CD4-positive, alpha-beta T cell treated with Interleukin-6 for 4 hours (primary cell): ENCODE data around the gene ALDH1A2.

Source experiments
- DNase-seq: peaks from one replicate; pipeline ENCODE4 v3.0.0-alpha.2; 2020; ENCODE audit warnings: mixed read lengths

Gene ALDH1A2

GRCh38 chr15:57941816-57942215, 123.7 kb downstream of the ALDH1A2 start:
- no peak for DNase-seq

DNA sequence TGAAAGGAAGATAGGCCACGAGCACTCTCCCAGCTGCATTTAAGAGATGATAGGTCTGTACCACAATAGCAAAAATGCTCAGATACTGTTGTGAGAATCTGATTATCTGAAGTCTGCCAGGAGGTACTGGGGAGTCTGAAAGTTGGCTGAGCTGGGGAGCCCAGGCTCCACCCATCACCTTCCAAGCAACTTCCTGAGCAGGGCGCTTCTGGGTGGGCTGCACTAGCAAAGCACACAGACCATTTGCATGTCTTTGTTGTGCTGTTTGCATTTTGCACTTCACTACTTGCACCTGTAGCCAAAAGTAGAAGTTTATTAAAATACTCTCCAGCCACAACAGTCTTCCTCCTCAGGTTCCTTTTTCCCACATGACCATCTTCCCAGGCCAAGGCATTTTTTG, 133.2 kb downstream of the ALDH1A2 start:
- no peak for DNase-seq

- DNase-seq: no peak
These were observed 133.9 kb downstream of the ALDH1A2 start for GRCh38 chr15:57931570-57931969.

DNA sequence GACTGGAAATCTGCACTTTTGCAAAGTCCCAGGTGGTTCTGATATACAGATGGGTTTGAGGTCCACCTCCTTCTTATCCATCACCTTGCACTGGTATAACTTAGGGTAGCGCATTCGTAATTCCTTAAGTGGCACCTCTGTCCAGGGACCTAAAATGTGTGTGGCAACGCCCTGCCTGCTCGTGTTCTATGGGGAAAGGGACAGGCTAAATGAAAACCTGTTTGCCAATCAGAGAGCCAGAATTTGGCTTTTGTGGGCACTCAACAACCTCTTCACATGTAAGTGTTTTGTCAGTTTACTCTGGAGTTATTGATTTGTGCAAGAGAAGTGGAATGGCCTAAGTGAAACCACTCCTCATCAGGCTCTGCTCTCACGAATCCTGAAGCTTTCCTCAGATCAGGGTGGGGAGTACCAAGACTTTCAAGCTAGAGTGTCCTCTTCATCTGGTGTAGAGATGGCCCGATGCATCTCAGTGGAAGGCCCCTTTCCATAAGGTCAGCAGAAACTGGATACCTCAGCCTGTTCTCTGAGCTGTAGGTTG, 138.3 kb downstream of the ALDH1A2 start:
- no peak for DNase-seq

DNA sequence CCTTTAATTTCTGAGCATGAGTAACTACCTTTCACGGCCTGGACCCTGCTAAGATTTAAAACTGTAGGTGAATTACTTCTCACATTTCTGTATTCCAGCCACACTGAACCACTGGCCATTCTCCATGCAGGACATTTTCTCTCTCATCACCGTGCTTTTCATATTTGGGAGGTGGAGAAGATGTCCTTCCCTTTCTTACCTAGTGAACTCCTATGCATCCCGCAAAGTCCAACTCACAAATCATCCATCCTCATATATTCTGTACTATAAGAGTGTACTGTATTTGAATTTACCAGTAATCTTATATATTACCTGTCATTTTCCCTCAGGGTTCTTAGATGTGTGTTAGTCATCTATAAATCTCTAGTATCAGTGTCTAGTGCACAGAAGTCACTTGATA, 139.9 kb downstream of the ALDH1A2 start:
- DNase-seq: no peak

DNA sequence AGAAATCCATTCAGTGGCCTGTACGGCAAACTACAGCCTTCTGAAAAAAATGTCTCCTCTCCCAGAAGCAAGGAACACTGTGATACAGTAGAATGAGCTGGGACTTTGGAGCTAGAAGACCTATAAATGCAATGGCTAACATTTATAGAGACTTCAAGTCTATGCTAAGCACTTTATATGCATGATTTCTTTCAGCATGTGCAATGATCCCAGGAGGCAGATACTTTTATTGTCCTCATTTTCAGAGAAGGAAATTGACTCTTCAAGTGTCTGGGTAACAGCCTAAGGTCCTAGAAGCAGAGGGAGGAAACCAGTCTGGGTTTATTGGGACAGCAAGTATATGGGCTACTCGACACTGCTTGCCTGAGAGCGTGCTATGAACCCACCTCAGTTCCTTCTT, 140.9 kb downstream of the ALDH1A2 start:
- DNase-seq: no peak

DNA sequence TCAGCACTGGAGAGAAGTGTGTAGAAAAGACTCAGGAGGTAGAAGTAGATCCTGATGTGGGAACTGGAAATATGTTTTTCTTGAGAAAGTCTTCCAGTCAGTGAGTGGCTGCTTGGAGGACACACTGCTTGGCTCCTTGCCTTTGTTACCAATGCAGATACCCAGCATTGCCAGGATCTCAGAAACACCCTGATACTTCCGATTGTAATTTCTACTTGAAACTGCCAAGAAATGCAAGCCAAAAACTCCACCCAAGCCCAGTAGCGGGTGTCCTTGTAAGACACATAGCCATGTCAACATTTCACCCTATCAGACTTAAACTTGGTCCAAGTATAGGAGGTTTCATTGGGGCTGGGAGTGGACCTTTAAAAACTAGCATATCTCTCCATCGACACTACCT, 141.8 kb downstream of the ALDH1A2 start:
- no peak for DNase-seq

- no peak for DNase-seq
These were observed 142.2 kb downstream of the ALDH1A2 start for GRCh38 chr15:57923306-57923705.

GRCh38 chr15:57922776-57923175, 142.7 kb downstream of the ALDH1A2 start:
- DNase-seq: no peak

GRCh38 chr15:57921371-57921770, 144.1 kb downstream of the ALDH1A2 start:
- no peak for DNase-seq

DNA sequence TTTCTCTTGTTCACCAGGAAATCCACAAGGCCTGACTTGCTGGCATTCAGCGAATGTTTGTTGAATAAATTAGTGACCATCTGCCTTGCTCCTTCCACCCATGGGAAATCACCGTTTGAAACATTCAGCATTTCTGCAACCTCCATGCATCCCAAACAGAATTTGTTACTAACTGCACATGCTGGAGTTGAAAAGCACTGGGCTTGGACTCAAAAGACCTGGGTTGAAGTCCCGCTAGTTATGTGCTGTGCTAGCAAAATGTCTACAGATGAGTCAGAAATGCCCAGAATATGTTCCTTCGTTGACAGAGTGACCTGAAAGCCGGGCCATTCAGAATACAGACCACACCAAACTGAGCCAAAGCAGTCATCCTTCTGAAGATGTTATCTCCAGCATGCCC, 144.6 kb downstream of the ALDH1A2 start:
- DNase-seq: no peak

DNA sequence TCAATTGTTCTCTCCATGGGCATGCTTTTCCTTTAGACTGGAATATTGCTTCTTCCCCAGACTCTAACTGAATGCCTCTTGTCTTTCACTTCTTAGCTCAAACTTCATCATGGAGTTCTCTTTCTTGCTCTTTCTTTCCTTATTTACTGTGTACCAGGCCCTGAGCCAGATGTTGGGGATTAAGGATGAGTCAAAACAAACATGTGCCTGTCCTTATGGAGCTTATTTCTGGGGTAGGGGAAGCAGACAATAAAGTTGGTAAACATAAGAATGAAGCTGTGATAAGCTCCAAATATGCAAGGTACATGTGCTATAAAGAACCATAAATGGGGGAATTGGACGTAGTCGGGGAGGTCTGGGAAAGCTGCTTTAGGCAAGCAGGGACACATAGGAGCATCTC, 145.8 kb downstream of the ALDH1A2 start:
- DNase-seq: no peak

DNA sequence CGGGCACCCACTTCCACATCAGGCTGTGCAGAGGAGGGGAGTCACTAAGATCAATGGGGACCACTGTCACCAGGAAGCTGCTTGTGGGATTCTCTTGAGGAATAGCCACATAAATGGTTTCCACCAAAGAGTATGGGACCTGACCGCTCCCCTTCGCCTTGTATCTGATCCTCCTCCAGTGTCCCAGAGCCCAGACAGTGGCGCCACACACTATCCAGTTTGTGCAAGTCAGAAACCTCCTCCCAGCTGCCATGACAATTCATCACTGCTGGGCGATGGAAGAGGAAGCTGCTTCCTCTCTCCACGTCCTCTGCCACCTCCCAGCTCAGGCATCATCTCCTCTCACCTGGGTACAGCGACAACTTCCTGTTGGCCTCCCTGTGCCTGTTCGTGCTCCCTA, 147.5 kb downstream of the ALDH1A2 start:
- no peak for DNase-seq

DNA sequence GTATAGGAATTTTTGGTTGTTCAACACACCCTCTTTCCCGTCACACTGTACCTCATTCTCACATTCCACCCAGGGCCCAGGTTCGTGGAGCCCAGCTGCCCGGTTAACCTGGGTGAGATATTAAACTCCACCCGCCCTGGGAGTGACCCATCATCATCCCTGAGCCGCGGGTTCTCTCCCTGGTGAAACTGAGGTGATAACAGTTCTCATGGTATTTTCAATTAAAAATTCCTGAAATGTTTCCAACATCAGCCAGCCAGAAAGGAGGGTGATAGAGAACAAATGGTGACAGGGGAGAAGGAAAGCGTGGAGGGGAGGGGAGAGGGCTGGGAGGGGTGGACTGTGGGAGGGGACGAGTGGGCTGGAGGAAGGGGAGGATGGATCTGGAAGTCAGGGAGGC, 148.8 kb downstream of the ALDH1A2 start:
- no peak for DNase-seq

GRCh38 chr15:57915827-57916531, 149.5 kb downstream of the ALDH1A2 start:
- no peak for DNase-seq

DNA sequence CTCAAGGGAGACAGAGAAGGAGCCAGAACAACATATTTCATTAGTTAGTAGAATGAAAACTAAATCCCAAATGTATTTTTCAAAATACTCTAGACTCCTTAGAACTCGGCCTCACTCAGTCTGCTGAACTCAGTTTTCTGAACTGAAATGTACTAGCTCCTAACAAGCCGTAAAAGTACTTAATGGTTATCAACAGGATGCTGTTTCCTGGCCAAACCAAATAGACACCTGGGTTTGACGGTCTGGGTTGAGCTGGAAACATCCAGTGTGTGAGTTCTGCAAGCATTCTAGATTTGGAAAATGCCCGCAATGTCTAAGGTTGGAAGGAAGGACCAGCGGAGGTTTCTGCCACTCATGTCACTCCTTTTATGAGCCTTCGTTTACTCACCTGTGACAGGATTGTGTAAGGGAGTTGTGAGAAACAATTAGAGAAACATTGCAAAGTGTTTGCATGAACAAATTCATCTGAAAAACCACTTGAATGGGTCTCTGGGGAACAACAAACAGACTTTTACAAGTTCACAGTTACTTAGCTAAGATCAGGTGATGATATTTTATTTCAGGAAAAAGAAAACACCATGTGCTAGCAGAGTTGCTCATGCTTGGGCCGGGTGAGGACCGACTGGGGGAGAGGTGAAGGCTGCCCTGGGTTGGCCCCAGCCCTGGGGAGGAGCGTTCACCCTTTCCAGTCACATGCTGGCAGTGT, 151.0 kb downstream of the ALDH1A2 start:
- no peak for DNase-seq

- no peak for DNase-seq
These were observed 154.3 kb downstream of the ALDH1A2 start for GRCh38 chr15:57911247-57911646.

- no peak for DNase-seq
These were observed 154.8 kb downstream of the ALDH1A2 start for GRCh38 chr15:57910672-57911071.

DNA sequence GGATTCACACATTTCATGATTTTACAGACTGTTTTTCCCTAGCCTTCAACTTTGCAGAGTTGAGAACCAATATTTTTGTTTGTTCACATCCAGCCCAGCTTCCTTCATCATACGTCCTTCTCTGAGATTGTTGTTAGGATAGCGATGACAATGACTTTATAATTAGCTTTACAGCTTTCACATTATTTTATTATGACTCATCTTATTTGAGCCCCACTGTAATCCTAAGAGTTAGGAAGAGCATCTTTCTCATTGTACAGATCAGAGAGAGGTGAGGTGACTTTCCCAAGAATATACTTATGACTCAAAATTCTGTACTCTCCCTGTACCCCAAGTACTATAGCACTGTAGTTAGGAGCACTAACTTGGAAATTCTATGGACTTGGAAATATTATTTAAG, 156.1 kb downstream of the ALDH1A2 start:
- no peak for DNase-seq

GRCh38 chr15:57903626-57904025, 161.9 kb downstream of the ALDH1A2 start:
- DNase-seq: no peak
